ENCODE data around the gene PRICKLE2. TPM values are rescaled to one million over a fixed set of nuclear protein-coding genes. Genes with fewer than 3 reads are reported as not detected.
A peak's percentile ranks its signal among the peaks of the same experiment; 100 is the strongest.

The PRICKLE2 gene
- total RNA-seq, 6 experiments from 2014 or later: 2.4 to 4.4 (median 3.3) TPM

DNA sequence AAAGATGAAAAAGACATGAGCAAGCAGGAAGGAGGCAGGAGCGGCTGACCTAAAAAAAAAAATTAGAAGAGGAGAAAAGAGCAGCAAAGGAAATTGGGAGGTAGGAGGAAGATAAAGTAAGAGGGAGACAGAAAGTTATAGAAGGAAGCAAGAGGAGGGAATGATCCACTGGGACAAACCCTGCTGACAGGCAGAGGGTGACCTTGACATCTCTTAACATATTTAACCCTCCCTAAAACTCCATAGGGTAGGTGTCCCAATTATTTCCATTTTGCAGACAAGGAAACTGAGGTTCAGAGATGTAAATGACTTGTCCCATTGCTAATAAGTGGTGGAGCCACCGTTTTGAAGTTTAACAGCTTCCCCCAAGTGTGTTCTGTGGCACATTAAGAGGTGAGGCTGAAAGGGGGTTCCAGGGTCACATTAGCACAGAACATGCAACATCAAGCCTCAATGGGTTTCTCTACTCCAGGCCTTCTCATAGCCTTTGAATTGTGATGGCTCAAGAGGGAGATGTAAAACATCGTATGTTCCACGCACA lies 37.4 kb upstream of the PRICKLE2 start:
- 83% methylated on average over 3 of the region's 4 CpGs for WGBS (ENCODE audit: insufficient coverage, low coverage, low lambda C conversion rate, missing lambda C conversion rate)
- H3K4me3 ChIP-seq: no peak overlapping the region
- no peak overlapping the region for H3K27ac ChIP-seq

DNA sequence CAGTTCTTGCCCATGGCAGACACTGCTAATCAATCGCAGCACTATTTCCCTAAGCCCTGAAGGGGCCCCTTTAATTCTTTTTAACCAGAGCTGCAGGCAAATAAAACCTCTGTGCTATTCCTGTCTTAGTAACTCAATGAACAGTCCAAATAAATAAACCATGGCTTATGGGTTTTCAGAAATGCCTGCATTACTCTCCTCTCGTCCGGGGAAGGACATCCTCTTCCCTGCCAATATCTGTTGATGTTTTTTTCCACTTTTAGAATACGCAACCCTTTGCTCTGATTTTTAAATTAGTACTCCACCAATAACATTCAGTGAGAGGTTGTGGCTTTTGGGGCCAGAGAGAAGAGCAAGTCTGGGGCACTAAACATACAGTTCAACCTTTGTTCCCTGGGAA lies 35.2 kb upstream of the PRICKLE2 start:
- Histone ChIP-seq H3K4me3 (no peak overlapping the region), H3K36me3 (no peaks in the 10 kb centered on the region), H3K4me1 (no peaks in the 10 kb centered on the region), H3K27ac (no peak overlapping the region), H3K9me3 (no peaks in the 10 kb centered on the region), H3K27me3 (no peaks in the 10 kb centered on the region)
- TF ChIP-seq POLR2A (IDR thresholded peaks at IDR 0.05): no peak
- TF ChIP-seq, protein P1, sequence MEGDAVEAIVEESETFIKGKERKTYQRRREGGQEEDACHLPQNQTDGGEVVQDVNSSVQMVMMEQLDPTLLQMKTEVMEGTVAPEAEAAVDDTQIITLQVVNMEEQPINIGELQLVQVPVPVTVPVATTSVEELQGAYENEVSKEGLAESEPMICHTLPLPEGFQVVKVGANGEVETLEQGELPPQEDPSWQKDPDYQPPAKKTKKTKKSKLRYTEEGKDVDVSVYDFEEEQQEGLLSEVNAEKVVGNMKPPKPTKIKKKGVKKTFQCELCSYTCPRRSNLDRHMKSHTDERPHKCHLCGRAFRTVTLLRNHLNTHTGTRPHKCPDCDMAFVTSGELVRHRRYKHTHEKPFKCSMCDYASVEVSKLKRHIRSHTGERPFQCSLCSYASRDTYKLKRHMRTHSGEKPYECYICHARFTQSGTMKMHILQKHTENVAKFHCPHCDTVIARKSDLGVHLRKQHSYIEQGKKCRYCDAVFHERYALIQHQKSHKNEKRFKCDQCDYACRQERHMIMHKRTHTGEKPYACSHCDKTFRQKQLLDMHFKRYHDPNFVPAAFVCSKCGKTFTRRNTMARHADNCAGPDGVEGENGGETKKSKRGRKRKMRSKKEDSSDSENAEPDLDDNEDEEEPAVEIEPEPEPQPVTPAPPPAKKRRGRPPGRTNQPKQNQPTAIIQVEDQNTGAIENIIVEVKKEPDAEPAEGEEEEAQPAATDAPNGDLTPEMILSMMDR (IDR thresholded peaks at IDR 0.05): no peak
- intact Hi-C loops (cut with DNase I): no loop called here
- no peak for DNase-seq
- ATAC-seq: no peak
- 46% methylated on average over 4 of the region's 4 CpGs for WGBS (ENCODE audit: insufficient coverage, low coverage, low lambda C conversion rate, missing lambda C conversion rate)

More for the DNA sequence above, 37.4 kb upstream of the PRICKLE2 start:
- intact Hi-C loops (cut with DNase I): no loop called here
- DNase-seq: no peak
- Histone ChIP-seq H3K36me3 (no peaks in the 10 kb centered on the region), H3K27me3 (no peaks in the 10 kb centered on the region), H3K4me1 (peaks cover 0 to 11% (median 0%) of the 10 kb centered on the region in 4 donors), H3K9me3 (no peaks in the 10 kb centered on the region)
- TF ChIP-seq, protein P1 (IDR thresholded peaks at IDR 0.05): peak in 1 of 4 donors; percentile 15
- TF ChIP-seq POLR2A (IDR thresholded peaks at IDR 0.05): no peak
- no peak for ATAC-seq

DNA sequence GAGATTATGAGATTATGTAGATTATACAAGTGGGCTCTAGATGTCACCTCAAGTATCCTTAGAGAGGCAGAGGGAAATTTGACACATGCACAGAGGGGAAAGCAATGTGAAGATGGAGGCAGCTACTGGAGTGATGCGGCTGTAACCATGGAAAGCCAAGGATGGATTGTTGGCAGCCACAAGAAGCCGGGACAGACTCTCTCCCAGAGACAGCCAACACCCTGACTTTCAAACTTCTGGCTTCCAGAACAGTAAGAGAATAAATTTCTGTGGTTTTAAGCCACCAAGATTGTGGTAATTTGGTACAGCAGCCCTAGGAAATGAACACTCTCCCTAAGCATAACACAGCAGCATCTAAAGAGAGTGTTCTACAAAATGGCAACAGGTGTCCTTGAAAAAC lies 34.4 kb upstream of the PRICKLE2 start:
- intact Hi-C loops (cut with DNase I): no loop called here

DNA sequence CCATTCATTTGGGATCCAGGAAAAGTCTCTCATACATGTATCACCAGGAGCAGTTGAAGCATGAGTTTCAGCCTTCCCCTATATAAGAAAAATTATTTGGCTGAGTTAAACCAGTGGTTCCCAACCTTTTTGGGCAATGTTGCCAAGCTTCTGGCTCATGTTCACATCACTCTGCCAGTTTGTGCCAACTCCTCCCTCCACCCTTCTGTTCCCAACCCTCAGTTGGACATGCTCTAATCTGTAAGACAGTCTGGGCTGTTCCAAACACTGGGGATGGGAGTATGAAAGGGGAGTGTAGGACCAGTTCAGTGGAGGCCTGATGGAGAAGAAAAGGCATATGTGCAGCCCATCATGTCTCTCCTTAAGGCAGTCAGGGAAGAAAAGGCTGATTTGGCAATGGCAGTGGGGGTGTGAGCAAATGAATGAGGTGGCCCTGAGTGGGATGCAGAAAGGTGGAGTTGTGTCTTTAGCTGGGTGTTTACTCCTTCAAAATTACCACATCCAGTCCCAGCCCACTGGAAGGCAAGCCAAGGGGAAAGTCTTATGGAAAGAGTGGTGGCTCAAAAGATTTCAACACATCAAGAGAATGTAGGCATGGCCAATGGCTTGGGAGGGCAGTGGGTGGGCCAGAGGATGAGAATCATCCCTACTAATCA lies 32.0 kb upstream of the PRICKLE2 start:
- TF ChIP-seq POLR2A (IDR thresholded peaks at IDR 0.05): no peak
- TF ChIP-seq, protein P1 (IDR thresholded peaks at IDR 0.05): no peak
- Histone ChIP-seq H3K4me1 (no peaks in the 10 kb centered on the region), H3K4me3 (no peak overlapping the region), H3K9me3 (no peaks in the 10 kb centered on the region), H3K27me3 (no peaks in the 10 kb centered on the region), H3K36me3 (no peaks in the 10 kb centered on the region), H3K27ac (no peak overlapping the region)
- ATAC-seq: no peak
- no peak for DNase-seq
- intact Hi-C loops (cut with DNase I): no loop called here

More for the DNA sequence above, 34.4 kb upstream of the PRICKLE2 start:
- ATAC-seq (no peak), DNase-seq (no peak)
- Histone ChIP-seq H3K27me3 (no peaks in the 10 kb centered on the region), H3K27ac (no peak overlapping the region), H3K4me1 (no peaks in the 10 kb centered on the region), H3K9me3 (no peaks in the 10 kb centered on the region), H3K36me3 (no peaks in the 10 kb centered on the region), H3K4me3 (no peak overlapping the region)
- TF ChIP-seq, protein P1 (IDR thresholded peaks at IDR 0.05): no peak
- no peak for TF ChIP-seq POLR2A (IDR thresholded peaks at IDR 0.05)
- 85% methylated on average over 2 of the region's 2 CpGs for WGBS (ENCODE audit: insufficient coverage, low coverage, low lambda C conversion rate, missing lambda C conversion rate)

Measured in right lobe of liver (tissue), 6 donors.